ENCODE measurements around the gene MYO1D.
"Not testable (repeated sequence)": the region's sequence is repeated elsewhere in the genome, so short reads cannot be mapped to it uniquely, and the experiment has no call there.

MYO1D gene

GRCh38 chr17:32887410-32887809 is 10.5 kb upstream of the MYO1D start:
- DNase-seq, result not testable (repeated sequence)

GRCh38 chr17:32886951-32887350 is 10.0 kb upstream of the MYO1D start:
- not testable (repeated sequence) for DNase-seq

GRCh38 chr17:32882734-32883133 is 5.8 kb upstream of the MYO1D start:
- DNase-seq, result no peak

- DNase-seq, result no peak
Measured at GRCh38 chr17:32882029-32882428, 5.1 kb upstream of the MYO1D start.

- DNase-seq, result no peak
Measured at GRCh38 chr17:32880671-32881453, 3.9 kb upstream of the MYO1D start.

- no peak for DNase-seq
Measured at GRCh38 chr17:32879134-32879533, 2.2 kb upstream of the MYO1D start.

GRCh38 chr17:32878211-32878610 is 1.3 kb upstream of the MYO1D start:
- DNase-seq, result no peak

GRCh38 chr17:32877164-32877764 is 340 bp upstream of the MYO1D start:
- DNase-seq, result peak; percentile 90

GRCh38 chr17:32875923-32876416 is 954 bp downstream of the MYO1D start:
- DNase-seq, result no peak

GRCh38 chr17:32875230-32875917 is 1.6 kb downstream of the MYO1D start:
- no peak for DNase-seq

- no peak for DNase-seq
Measured at GRCh38 chr17:32873114-32873513, 3.8 kb downstream of the MYO1D start.

- DNase-seq, result no peak
Measured at GRCh38 chr17:32871746-32872145, 5.2 kb downstream of the MYO1D start.

- DNase-seq, result no peak
Measured at GRCh38 chr17:32870969-32871368, 6.0 kb downstream of the MYO1D start.

- DNase-seq, result no peak
Measured at GRCh38 chr17:32870027-32870670, 6.8 kb downstream of the MYO1D start.

GRCh38 chr17:32869345-32870026 is 7.4 kb downstream of the MYO1D start:
- no peak for DNase-seq

- DNase-seq, result no peak
Measured at GRCh38 chr17:32865141-32865540, 11.8 kb downstream of the MYO1D start.

GRCh38 chr17:32863559-32863958 is 13.4 kb downstream of the MYO1D start:
- no peak for DNase-seq

- DNase-seq, result no peak
Measured at GRCh38 chr17:32862940-32863339, 14.0 kb downstream of the MYO1D start.

GRCh38 chr17:32861981-32862380 is 14.9 kb downstream of the MYO1D start:
- DNase-seq, result no peak

GRCh38 chr17:32859857-32860525 is 16.9 kb downstream of the MYO1D start:
- no peak for DNase-seq

GRCh38 chr17:32855620-32856019 is 21.3 kb downstream of the MYO1D start:
- no peak for DNase-seq

GRCh38 chr17:32854832-32855389 is 22.0 kb downstream of the MYO1D start:
- no peak for DNase-seq

Measured in activated gamma-delta T cell (primary cell).